Stimulated activated CD4-positive, alpha-beta T cell treated with anti-CD3 and anti-CD28 coated beads, Interleukin-15, amount 100 ng/mL, for 24 hours (primary cell): ENCODE data around the gene ELP5.
"Not testable (repeated sequence)": the region's sequence is repeated elsewhere in the genome, so short reads cannot be mapped to it uniquely, and the experiment has no call there.

Experiments used
- DNase-seq: peaks from one replicate; pipeline ENCODE4 v3.0.0-alpha.2; 2020

ELP5 gene

GRCh38 chr17:7237761-7238419 lies 14.1 kb upstream of the ELP5 start:
- DNase-seq, result peak; percentile 92

- DNase-seq, result peak; percentile 32
Measured at GRCh38 chr17:7238420-7239090, 13.5 kb upstream of the ELP5 start.

- peak; percentile 98 for DNase-seq
Measured at GRCh38 chr17:7239091-7240027, 12.7 kb upstream of the ELP5 start, which contains the start of gene PHF23. PHF23 (minus strand) TSS chr17:7239457; CDS start chr17:7239279, 178 bp downstream.

- DNase-seq, result no peak
Measured at GRCh38 chr17:7240375-7240774, 11.6 kb upstream of the ELP5 start.

- DNase-seq, result no peak
Measured at GRCh38 chr17:7241090-7241733, 10.8 kb upstream of the ELP5 start.

- peak; percentile 93 for DNase-seq
Measured at GRCh38 chr17:7241783-7242716, 10.0 kb upstream of the ELP5 start, which contains the start of gene GABARAP. GABARAP (minus strand) TSS chr17:7242449; CDS start chr17:7242330, 119 bp downstream.

GRCh38 chr17:7242717-7243452 lies 9.1 kb upstream of the ELP5 start:
- peak; percentile 94 for DNase-seq

GRCh38 chr17:7243453-7243729 lies 8.6 kb upstream of the ELP5 start:
- DNase-seq, result no peak

GRCh38 chr17:7243838-7244237 lies 8.2 kb upstream of the ELP5 start:
- DNase-seq, result not testable (repeated sequence)

- DNase-seq, result no peak
Measured at GRCh38 chr17:7246779-7247178, 5.2 kb upstream of the ELP5 start.

GRCh38 chr17:7248796-7249195 lies 3.2 kb upstream of the ELP5 start:
- no peak for DNase-seq

- DNase-seq, result no peak
Measured at GRCh38 chr17:7249214-7249613, 2.8 kb upstream of the ELP5 start.

- DNase-seq, result no peak
Measured at GRCh38 chr17:7249830-7250229, 2.2 kb upstream of the ELP5 start.

- no peak for DNase-seq
Measured at GRCh38 chr17:7250695-7251627, 1.1 kb upstream of the ELP5 start.

GRCh38 chr17:7251661-7252175 lies 297 bp upstream of the ELP5 start, which contains the start of gene CTDNEP1:
CTDNEP1 (minus strand) TSS chr17:7251734; CDS start chr17:7251296, 438 bp downstream.
- DNase-seq, result peak; percentile 98

GRCh38 chr17:7253082-7253481 lies 1.1 kb downstream of the ELP5 start:
- no peak for DNase-seq

- no peak for DNase-seq
Measured at GRCh38 chr17:7254511-7254910, 2.5 kb downstream of the ELP5 start.

GRCh38 chr17:7256766-7257456 lies 4.9 kb downstream of the ELP5 start:
- no peak for DNase-seq
